SJCRH30 (cell line): ENCODE results near the gene PPM1A. TPM values are rescaled to one million over a fixed set of nuclear protein-coding genes. Genes with fewer than 3 reads are reported as not detected.

Source experiments
- DNase-seq, 2 experiments: peaks; one replicate each; pipeline ENCODE4 v3.0.0-alpha.2; 2015 to 2020
- H3K27ac ChIP-seq: fragments of 250-450 bp; sonication (Bioruptor Pico); 2 replicates; pipeline ENCODE4 v1.5.1; 2020; ENCODE audit warnings: mild to moderate bottlenecking, moderate library complexity
- H3K27me3 ChIP-seq: fragments of 250-450 bp; sonication (Bioruptor Pico); 2 replicates; pipeline ENCODE4 v1.5.1; 2020; ENCODE audit warnings: mild to moderate bottlenecking, moderate library complexity
- H3K36me3 ChIP-seq: fragments of 250-450 bp; sonication (Bioruptor Pico); 2 replicates; pipeline ENCODE4 v1.5.1; 2020; ENCODE audit warnings: mild to moderate bottlenecking, moderate library complexity
- H3K4me1 ChIP-seq: fragments of 250-450 bp; sonication (Bioruptor Pico); 2 replicates; pipeline ENCODE4 v1.5.1; 2020; ENCODE audit warnings: mild to moderate bottlenecking, moderate library complexity
- H3K4me3 ChIP-seq: fragments of 250-450 bp; sonication (Bioruptor Pico); 2 replicates; pipeline ENCODE4 v1.5.1; 2020; ENCODE audit warnings: mild to moderate bottlenecking, moderate library complexity
- H3K9me3 ChIP-seq: fragments of 250-450 bp; sonication (Bioruptor Pico); replicated peaks from 2 replicates; pipeline ENCODE4 v1.5.1; 2020; ENCODE audit warnings: mild to moderate bottlenecking, moderate library complexity
- total RNA-seq: library from RNA; depleted of rRNA; stranded (reverse); fragments of >200 nt; shearing (Covaris generic); gene quantifications from 2 replicates; pipeline ENCODE4 v1.2.3, GENCODE V29; 2014

Gene PPM1A
- total RNA-seq, 1 experiment from 2014 or later = 31.2 TPM

GRCh38 chr14:60215520-60216420 is 33.3 kb upstream of the PPM1A start:
- no peaks in the 10 kb centered on the region for H3K4me1 ChIP-seq
- H3K27me3 ChIP-seq = no peaks in the 10 kb centered on the region
- H3K36me3 ChIP-seq = no peaks in the 10 kb centered on the region
- no peak overlapping the region for H3K27ac ChIP-seq
- no peak for DNase-seq
- no peaks in the 10 kb centered on the region for H3K9me3 ChIP-seq
- H3K4me3 ChIP-seq = no peak overlapping the region

GRCh38 chr14:60217713-60218112 is 31.3 kb upstream of the PPM1A start:
- Histone ChIP-seq H3K4me3 (no peak overlapping the region), H3K4me1 (no peaks in the 10 kb centered on the region), H3K9me3 (no peaks in the 10 kb centered on the region), H3K27me3 (no peaks in the 10 kb centered on the region), H3K36me3 (no peaks in the 10 kb centered on the region), H3K27ac (no peak overlapping the region)
- DNase-seq = peak in 1 of 2 experiments; percentile 3

- H3K36me3 ChIP-seq = no peaks in the 10 kb centered on the region
- no peak overlapping the region for H3K27ac ChIP-seq
- no peaks in the 10 kb centered on the region for H3K9me3 ChIP-seq
- no peak for DNase-seq
- H3K27me3 ChIP-seq = no peaks in the 10 kb centered on the region
- no peaks in the 10 kb centered on the region for H3K4me1 ChIP-seq
- no peak overlapping the region for H3K4me3 ChIP-seq
Measured at GRCh38 chr14:60220084-60220483, 28.9 kb upstream of the PPM1A start.

- H3K27ac ChIP-seq = no peak overlapping the region
- no peak for DNase-seq
- H3K4me3 ChIP-seq = no peak overlapping the region
- no peaks in the 10 kb centered on the region for H3K9me3 ChIP-seq
- no peaks in the 10 kb centered on the region for H3K4me1 ChIP-seq
- H3K27me3 ChIP-seq = no peaks in the 10 kb centered on the region
- no peaks in the 10 kb centered on the region for H3K36me3 ChIP-seq
Measured at GRCh38 chr14:60220917-60221316, 28.1 kb upstream of the PPM1A start.

GRCh38 chr14:60221457-60221856 is 27.6 kb upstream of the PPM1A start:
- no peaks in the 10 kb centered on the region for H3K27me3 ChIP-seq
- H3K36me3 ChIP-seq = no peaks in the 10 kb centered on the region
- H3K27ac ChIP-seq = no peak overlapping the region
- H3K4me3 ChIP-seq = no peak overlapping the region
- no peak for DNase-seq
- H3K4me1 ChIP-seq = no peaks in the 10 kb centered on the region
- no peaks in the 10 kb centered on the region for H3K9me3 ChIP-seq

GRCh38 chr14:60222820-60223219 is 26.2 kb upstream of the PPM1A start:
- H3K4me3 ChIP-seq = no peak overlapping the region
- DNase-seq = no peak
- H3K27ac ChIP-seq = no peak overlapping the region
- H3K9me3 ChIP-seq = no peaks in the 10 kb centered on the region
- no peaks in the 10 kb centered on the region for H3K27me3 ChIP-seq
- H3K4me1 ChIP-seq = no peaks in the 10 kb centered on the region
- no peaks in the 10 kb centered on the region for H3K36me3 ChIP-seq

- Histone ChIP-seq H3K27me3 (no peaks in the 10 kb centered on the region), H3K4me1 (no peaks in the 10 kb centered on the region), H3K36me3 (no peaks in the 10 kb centered on the region), H3K4me3 (no peak overlapping the region), H3K9me3 (no peaks in the 10 kb centered on the region), H3K27ac (no peak overlapping the region)
- no peak for DNase-seq
Measured at GRCh38 chr14:60225265-60225664, 23.8 kb upstream of the PPM1A start.

GRCh38 chr14:60226298-60226697 is 22.7 kb upstream of the PPM1A start:
- Histone ChIP-seq H3K4me1 (no peaks in the 10 kb centered on the region), H3K27me3 (no peaks in the 10 kb centered on the region), H3K4me3 (no peak overlapping the region), H3K9me3 (no peaks in the 10 kb centered on the region), H3K27ac (no peak overlapping the region), H3K36me3 (no peaks in the 10 kb centered on the region)
- no peak for DNase-seq

- no peak overlapping the region for H3K4me3 ChIP-seq
- no peaks in the 10 kb centered on the region for H3K36me3 ChIP-seq
- peaks cover 4% of the 10 kb centered on the region; the same call in 1 of the 2 replicates for H3K9me3 ChIP-seq
- H3K27ac ChIP-seq = no peak overlapping the region
- H3K4me1 ChIP-seq = no peaks in the 10 kb centered on the region
- no peak for DNase-seq
- H3K27me3 ChIP-seq = no peaks in the 10 kb centered on the region
Measured at GRCh38 chr14:60227291-60227690, 21.7 kb upstream of the PPM1A start.

- Histone ChIP-seq H3K9me3 (peaks cover 7% of the 10 kb centered on the region; the same call in 1 of the 2 replicates), H3K4me1 (no peaks in the 10 kb centered on the region), H3K36me3 (no peaks in the 10 kb centered on the region), H3K27ac (no peak overlapping the region), H3K27me3 (no peaks in the 10 kb centered on the region), H3K4me3 (no peak overlapping the region)
- no peak for DNase-seq
Measured at GRCh38 chr14:60229614-60230013, 19.4 kb upstream of the PPM1A start.

- Histone ChIP-seq H3K27me3 (no peaks in the 10 kb centered on the region), H3K4me1 (no peaks in the 10 kb centered on the region), H3K27ac (no peak overlapping the region), H3K9me3 (peaks cover 7% of the 10 kb centered on the region; the same call in 1 of the 2 replicates), H3K4me3 (no peak overlapping the region), H3K36me3 (no peaks in the 10 kb centered on the region)
- DNase-seq = no peak
Measured at GRCh38 chr14:60232185-60232584, 16.8 kb upstream of the PPM1A start.

- DNase-seq = no peak
- H3K36me3 ChIP-seq = no peaks in the 10 kb centered on the region
- no peak overlapping the region for H3K27ac ChIP-seq
Measured at GRCh38 chr14:60233251-60233650, 15.8 kb upstream of the PPM1A start.

GRCh38 chr14:60233891-60234290 is 15.1 kb upstream of the PPM1A start:
- no peaks in the 10 kb centered on the region for H3K4me1 ChIP-seq
- no peak overlapping the region for H3K27ac ChIP-seq
- H3K27me3 ChIP-seq = no peaks in the 10 kb centered on the region
- no peak for DNase-seq
- no peaks in the 10 kb centered on the region for H3K36me3 ChIP-seq
- peaks cover 7% of the 10 kb centered on the region; the same call in 1 of the 2 replicates for H3K9me3 ChIP-seq
- H3K4me3 ChIP-seq = no peak overlapping the region

More at GRCh38 chr14:60233251-60233650, 15.8 kb upstream of the PPM1A start:
- Histone ChIP-seq H3K4me3 (no peak overlapping the region), H3K4me1 (no peaks in the 10 kb centered on the region), H3K9me3 (peaks cover 7% of the 10 kb centered on the region; the same call in 1 of the 2 replicates), H3K27me3 (no peaks in the 10 kb centered on the region)

- no peaks in the 10 kb centered on the region for H3K4me1 ChIP-seq
- no peak for DNase-seq
- H3K27ac ChIP-seq = no peak overlapping the region
- H3K9me3 ChIP-seq = peaks cover 7% of the 10 kb centered on the region; the same call in 1 of the 2 replicates
- no peak overlapping the region for H3K4me3 ChIP-seq
- no peaks in the 10 kb centered on the region for H3K36me3 ChIP-seq
- no peaks in the 10 kb centered on the region for H3K27me3 ChIP-seq
Measured at GRCh38 chr14:60235440-60235839, 13.6 kb upstream of the PPM1A start.

- Histone ChIP-seq H3K4me1 (no peaks in the 10 kb centered on the region), H3K36me3 (no peaks in the 10 kb centered on the region), H3K27me3 (no peaks in the 10 kb centered on the region), H3K9me3 (no peaks in the 10 kb centered on the region), H3K4me3 (no peak overlapping the region), H3K27ac (no peak overlapping the region)
- no peak for DNase-seq
Measured at GRCh38 chr14:60238955-60239354, 10.1 kb upstream of the PPM1A start.
